Endometrium (tissue), 2 donors: ENCODE data around the gene HSPA1A.
"Not testable (repeated sequence)": the region's sequence is repeated elsewhere in the genome, so short reads cannot be mapped to it uniquely, and the experiment has no call there.

Experiments
- FAIRE-seq: peaks from 2 replicates; lab custom pipeline; 2012; peaks lifted over from hg19 to GRCh38; lab: Jason Lieb, UNC
- donor health status: control.
- donor health status: control.

Gene HSPA1A

DNA sequence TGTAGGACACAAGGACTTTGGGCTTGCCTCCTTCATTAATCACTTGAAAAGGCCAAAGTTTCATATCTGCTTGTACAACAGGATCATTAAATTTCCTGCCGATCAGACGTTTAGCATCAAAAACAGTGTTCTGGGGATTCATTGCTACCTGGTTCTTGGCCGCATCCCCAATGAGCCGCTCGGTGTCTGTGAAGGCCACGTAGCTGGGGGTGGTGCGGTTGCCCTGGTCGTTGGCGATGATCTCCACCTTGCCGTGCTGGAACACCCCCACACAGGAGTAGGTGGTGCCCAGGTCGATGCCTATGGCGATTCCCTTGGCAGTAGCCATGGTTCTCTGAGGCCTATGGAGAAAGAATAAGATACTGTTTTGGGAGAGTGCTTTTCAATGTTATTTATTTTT lies 3.7 kb upstream of the HSPA1A start:
- no peak for FAIRE-seq

DNA sequence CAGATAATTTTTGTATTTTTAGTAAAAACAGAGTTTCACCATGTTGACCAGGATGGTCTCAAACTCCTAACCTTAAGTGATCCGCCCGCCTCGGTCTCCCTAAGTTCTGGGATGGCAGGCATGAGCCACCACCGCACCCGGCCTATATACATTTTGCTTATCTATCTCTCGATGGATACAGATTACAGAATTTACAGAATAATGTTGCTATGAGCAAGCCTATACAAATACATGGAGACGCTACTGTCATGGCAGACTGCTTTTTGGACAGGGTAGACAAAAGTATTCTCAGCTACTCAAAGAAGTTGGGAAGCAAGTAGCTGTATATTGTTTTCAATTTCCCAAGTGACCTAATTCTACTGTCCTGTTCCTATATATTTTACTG lies 1.9 kb upstream of the HSPA1A start:
- FAIRE-seq, result no peak

- FAIRE-seq, result no peak
Observed at GRCh38 chr6:31814677-31815024, 692 bp upstream of the HSPA1A start.

GRCh38 chr6:31817133-31817928 lies 2.0 kb downstream of the HSPA1A start:
- FAIRE-seq, result not testable (repeated sequence)

- not testable (repeated sequence) for FAIRE-seq
Observed at GRCh38 chr6:31817929-31818511, 2.7 kb downstream of the HSPA1A start.

DNA sequence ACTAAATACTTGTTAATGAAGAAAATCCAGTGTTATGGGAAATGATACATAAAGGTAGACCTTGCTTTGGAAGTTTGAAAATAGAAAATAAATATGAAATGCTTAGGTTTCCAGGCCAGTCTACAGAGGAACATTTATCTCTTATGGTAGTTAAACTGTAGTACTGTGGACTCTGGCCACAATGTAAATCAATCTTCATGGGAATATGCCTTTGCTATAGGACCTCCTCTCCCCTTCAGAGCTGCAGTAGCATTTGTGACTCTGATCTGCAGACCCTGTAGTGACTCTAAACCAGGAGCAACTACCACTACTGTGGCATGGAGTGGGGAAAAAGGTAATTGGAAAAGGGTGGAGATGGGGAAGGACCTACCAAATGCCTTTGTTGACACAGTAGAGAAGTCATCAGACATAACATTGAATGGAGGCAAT lies 4.5 kb downstream of the HSPA1A start:
- FAIRE-seq, result no peak

GRCh38 chr6:31820399-31820798 lies 5.1 kb downstream of the HSPA1A start:
- not testable (repeated sequence) for FAIRE-seq

- no peak for FAIRE-seq
Observed at GRCh38 chr6:31821301-31822035, 6.1 kb downstream of the HSPA1A start.

DNA sequence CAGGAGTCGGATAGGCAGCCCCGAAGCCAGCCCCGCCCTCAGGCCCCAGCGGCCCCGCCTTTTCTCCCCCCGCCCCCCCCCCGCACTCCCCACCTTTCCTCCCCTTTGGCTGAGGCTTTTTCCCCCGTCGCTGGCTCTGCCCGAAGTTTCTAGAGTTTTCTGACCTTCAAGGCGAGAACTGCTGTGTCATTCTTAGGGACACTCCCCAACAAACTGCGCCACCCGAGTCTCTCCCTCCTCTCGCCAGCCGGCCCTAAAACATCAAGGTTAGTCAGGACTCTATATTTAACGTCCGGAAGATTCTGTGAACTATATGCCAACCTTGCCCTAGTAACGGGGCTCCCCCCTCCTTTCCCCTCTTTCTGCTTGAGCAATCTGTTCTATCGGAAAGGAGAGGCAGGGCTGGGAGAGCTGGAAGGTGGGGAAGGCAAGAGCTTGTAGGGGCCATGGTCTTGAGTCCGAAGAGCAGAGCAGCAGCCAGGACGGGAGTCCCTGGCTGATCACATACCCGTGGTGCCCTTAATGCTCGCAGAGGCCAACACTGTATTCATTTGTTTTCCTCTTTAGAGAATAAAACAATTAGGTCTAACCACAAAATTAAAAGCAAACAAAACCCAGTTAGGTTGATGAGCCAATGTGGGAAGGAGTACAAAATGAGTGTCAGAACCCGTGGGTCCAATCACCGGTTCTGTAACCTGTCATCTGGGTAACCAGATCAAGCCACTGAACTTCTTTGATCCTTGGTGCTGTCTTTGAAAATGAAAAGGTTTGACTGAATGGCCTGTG lies 6.9 kb downstream of the HSPA1A start:
- no peak for FAIRE-seq

DNA sequence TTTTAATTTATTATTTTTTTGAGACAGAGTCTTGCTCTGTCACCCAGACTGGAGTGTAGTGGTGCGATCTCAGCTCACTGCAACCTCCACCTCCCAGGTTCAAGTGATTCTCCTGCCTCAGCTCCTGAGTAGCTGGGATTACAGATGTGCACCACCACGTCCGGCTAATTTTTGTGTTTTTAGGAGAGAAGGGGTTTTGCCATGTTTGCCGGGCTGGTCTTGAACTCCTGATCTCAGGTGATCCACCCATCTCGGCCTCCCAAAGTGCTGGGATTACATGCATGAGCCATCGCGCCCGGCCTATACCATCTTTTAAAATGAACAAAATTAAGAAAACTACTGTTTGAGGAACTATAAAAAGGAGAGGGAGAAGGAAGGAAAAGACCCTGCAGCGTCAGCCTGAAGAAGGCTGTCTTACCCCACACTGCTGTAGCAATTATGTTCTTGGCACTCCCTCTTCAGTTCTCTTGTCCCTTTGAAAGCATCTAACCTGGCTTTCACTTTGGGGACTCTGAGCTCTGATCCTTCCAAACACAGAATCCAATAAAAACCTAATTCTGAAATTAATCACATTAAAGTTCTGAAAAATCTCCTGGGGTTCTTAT lies 8.4 kb downstream of the HSPA1A start:
- FAIRE-seq, result not testable (repeated sequence)

- FAIRE-seq, result no peak
Observed at GRCh38 chr6:31825553-31825952, 10.2 kb downstream of the HSPA1A start.

GRCh38 chr6:31826793-31827285 lies 11.5 kb downstream of the HSPA1A start:
- no peak for FAIRE-seq

DNA sequence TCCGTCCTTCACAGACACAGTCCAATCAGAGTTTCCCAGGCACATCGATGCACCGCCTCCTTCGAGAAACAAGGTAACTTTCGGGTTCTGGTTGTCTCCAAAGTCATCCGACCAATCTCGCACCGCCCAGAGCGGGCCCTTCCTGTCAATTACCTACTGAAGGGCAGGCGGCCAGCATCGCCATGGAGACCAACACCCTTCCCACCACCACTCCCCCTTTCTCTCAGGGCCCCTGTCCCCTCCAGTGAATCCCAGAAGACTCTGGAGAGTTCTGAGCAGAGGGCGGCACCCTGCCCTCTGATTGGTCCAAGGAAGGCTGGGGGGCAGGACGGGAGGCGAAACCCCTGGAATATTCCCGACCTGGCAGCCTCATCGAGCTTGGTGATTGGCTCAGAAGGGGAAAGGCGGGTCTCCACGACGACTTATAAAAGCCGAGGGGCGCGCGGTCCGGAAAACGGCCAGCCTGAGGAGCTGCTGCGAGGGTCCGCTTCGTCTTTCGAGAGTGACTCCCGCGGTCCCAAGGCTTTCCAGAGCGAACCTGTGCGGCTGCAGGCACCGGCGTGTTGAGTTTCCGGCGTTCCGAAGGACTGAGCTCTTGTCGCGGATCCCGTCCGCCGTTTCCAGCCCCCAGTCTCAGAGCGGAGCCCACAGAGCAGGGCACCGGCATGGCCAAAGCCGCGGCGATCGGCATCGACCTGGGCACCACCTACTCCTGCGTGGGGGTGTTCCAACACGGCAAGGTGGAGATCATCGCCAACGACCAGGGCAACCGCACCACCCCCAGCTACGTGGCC lies 12.1 kb downstream of the HSPA1A start, which contains the start of gene HSPA1B:
Gene HSPA1B, plus strand, starts transcription at position 453 of the 794 bp plus-strand sequence. Its CDS starts 213 bp downstream, at position 666.
- peak; percentile 94 for FAIRE-seq

DNA sequence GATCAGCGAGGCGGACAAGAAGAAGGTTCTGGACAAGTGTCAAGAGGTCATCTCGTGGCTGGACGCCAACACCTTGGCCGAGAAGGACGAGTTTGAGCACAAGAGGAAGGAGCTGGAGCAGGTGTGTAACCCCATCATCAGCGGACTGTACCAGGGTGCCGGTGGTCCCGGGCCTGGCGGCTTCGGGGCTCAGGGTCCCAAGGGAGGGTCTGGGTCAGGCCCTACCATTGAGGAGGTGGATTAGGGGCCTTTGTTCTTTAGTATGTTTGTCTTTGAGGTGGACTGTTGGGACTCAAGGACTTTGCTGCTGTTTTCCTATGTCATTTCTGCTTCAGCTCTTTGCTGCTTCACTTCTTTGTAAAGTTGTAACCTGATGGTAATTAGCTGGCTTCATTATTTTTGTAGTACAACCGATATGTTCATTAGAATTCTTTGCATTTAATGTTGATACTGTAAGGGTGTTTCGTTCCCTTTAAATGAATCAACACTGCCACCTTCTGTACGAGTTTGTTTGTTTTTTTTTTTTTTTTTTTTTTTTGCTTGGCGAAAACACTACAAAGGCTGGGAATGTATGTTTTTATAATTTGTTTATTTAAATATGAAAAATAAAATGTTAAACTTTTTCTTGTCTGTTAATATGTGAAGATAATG lies 14.4 kb downstream of the HSPA1A start:
- FAIRE-seq, result peak; percentile 41

- no peak for FAIRE-seq
Observed at GRCh38 chr6:31830886-31831335, 15.6 kb downstream of the HSPA1A start.

DNA sequence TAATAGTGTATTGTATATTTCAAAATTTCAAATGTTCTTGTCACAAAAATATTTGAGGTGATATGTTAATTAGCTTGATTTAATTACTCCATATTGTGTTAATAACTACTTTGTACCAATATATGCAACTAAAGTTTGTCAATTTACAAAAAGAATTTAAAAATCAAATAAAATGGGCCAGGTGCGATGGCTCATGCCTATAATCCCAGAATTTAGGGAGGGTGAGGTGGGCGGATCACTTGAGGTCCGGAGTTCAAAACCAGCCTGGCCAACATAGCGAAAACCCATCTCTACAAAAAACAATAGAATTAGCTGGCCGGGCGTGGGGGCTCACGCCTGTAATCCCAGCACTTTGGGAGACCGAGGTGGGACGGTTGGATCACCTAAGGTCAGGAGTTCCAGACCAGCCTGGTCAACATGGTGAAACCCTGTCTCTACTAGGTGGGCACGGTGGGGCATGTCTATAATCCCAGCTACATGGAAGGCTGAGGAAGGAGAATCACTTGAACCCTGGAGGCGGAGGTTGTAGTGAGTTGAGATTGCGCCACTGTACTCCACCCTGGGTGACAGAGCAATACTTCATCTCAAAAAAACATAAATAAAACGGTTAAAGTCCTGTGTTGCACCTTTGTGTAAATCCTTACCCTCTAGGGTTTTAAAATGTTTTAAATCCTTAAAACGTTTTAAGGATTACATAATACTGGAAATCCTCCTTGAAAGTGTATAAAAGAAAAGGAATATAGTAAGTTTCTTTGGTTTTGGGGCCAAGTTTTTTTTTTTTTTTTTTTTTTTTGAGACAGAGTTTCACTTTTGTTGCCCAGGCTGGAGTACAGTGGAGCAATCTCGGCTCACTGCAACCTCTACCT lies 16.2 kb downstream of the HSPA1A start:
- FAIRE-seq, result no peak

DNA sequence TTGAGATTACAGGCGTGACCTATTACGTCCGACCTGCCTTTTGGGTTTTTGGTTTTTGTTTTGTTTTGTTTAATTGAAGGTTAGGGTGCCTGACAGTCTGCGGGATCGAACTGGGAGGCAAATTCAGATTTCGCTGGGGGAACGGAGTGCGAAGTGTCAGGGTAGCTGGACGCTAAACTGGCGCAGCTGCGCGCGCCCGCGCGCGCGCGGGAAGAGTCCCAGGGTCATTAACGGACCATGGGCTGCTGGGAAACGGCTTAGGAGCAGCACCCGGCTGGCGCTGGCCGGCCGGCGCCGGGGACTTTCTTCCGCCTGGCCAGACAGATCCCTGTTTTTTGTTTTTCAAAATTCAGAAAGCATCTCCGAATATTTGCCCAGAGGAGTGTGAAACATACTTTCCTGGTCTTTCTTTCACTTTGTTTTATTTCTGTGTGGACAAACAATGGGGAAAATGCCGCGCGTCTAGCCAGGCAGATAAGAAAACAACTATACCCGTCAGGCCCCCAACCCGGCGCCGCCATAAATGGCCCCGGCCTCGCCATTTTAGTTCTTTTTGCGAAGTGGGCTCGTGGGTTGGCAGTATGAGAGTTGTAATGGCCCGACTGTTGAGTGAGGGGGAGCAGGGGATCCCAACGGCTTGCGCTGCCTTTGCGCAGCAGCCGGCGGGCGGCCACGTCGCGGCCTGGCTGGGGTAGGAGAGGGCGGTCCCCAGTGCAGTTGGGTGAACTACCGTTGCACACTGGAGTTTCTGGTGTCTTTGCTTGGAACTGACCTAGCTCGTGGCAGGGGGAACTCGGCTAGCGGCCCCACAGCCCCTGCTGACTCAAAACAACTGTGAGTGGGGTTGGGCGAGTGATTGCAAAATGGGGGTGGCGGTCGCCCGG lies 19.3 kb downstream of the HSPA1A start:
- no peak for FAIRE-seq

GRCh38 chr6:31836047-31836473 lies 20.7 kb downstream of the HSPA1A start:
- no peak for FAIRE-seq
